ENCODE measurements around the gene CLEC17A.

- TF ChIP-seq SRF (IDR thresholded peaks at IDR 0.05; ENCODE audit: low read depth, low read length) (no peak), POLR2A (IDR thresholded peaks at IDR 0.05; ENCODE audit: control extremely low read depth in 1 of 2, low read depth in 2 of 2, low read length in 2 of 2) (no peak), YY1 (IDR thresholded peaks at IDR 0.05; ENCODE audit: low read depth, low read length) (no peak), SP2 (IDR thresholded peaks at IDR 0.05; ENCODE audit: low read length) (no peak), KDM5A (IDR thresholded peaks at IDR 0.05; ENCODE audit: low read length) (no peak), CBX5 (IDR thresholded peaks at IDR 0.05; ENCODE audit: low read depth, low read length) (no peak), POLR2AphosphoS5 (IDR thresholded peaks at IDR 0.05; ENCODE audit: low read depth, low read length) (no peak), CTCF (IDR thresholded peaks at IDR 0.05; ENCODE audit: control extremely low read depth in 1 of 3, insufficient read depth in 1 of 3, low read depth in 1 of 3, low read length in 3 of 3) (no peak), CREB1 (IDR thresholded peaks at IDR 0.05) (no peak), EP300 (IDR thresholded peaks at IDR 0.05; ENCODE audit: borderline replicate concordance in 1 of 2, low read depth in 2 of 2, low read length in 2 of 2) (no peak), EGR1 (IDR thresholded peaks at IDR 0.05; ENCODE audit: borderline replicate concordance, low read depth, low read length) (no peak), EZH2 (IDR thresholded peaks at IDR 0.05; ENCODE audit: low read depth, low read length, severe bottlenecking) (no peak), MAFK (IDR thresholded peaks at IDR 0.05; ENCODE audit: low read depth, low read length) (no peak)
Observed at GRCh38 chr19:14576363-14576762, 6.5 kb upstream of the CLEC17A start.
